IMR-90 (cell line): ENCODE measurements around the gene FBXW7. TPM values are rescaled to one million over a fixed set of nuclear protein-coding genes. Genes with fewer than 3 reads are reported as not detected.

Experiments
- ATAC-seq: fragments of 200-7000 bp; cut with Tn5 transposase; 2 replicates; pipeline ENCODE4 v1.9.1; 2020; ENCODE audit warnings: low read depth, mild to moderate bottlenecking, moderate library complexity
- BruUV-seq: library from RNA; stranded (reverse); fragments of 400-500 nt; replicated peaks from 2 replicates; lab custom pipeline; 2021; lab: Mats Ljungman, UMichigan
- CTCF ChIA-PET: fragments of 300-600 bp; formaldehyde crosslinking; extraction: SDS; loops from one replicate; lab custom pipeline; 2021; ENCODE audit warnings: antibody characterized with exemption; lab: Yijun Ruan, JAX
- POLR2A ChIA-PET: fragments of 300-600 bp; sonication (Branson Sonifier 250); formaldehyde crosslinking; loops from one replicate; lab custom pipeline; 2022; ENCODE audit warnings: antibody characterized with exemption; ENCODE audit not compliant: unreplicated experiment; lab: Charles Lee
- DNase-seq: peaks from one replicate; pipeline ENCODE4 v3.0.0; 2013
- H2AFZ ChIP-seq: replicated peaks from 2 replicates; pipeline ENCODE3; 2013; ENCODE audit warnings: low read length, mild to moderate bottlenecking; ENCODE audit not compliant: poor library complexity
- H2AK5ac ChIP-seq: 2 replicates; pipeline ENCODE4 v1.6.1; 2013; ENCODE audit warnings: low read depth, low read length, inconsistent platforms
- H2AK9ac ChIP-seq: replicated peaks from 2 replicates; pipeline ENCODE3; 2013; ENCODE audit warnings: mild to moderate bottlenecking, low read depth, low read length, moderate library complexity; ENCODE audit not compliant: poor library complexity
- H2BK120ac ChIP-seq: 2 replicates; pipeline ENCODE4 v1.6.1; 2013; ENCODE audit warnings: low read depth, low read length, inconsistent platforms
- H2BK15ac ChIP-seq: 3 replicates; pipeline ENCODE4 v1.6.1; 2013; ENCODE audit warnings: low read depth, low read length, inconsistent platforms
- H2BK20ac ChIP-seq: 2 replicates; pipeline ENCODE4 v1.6.1; 2013; ENCODE audit warnings: low read depth, mild to moderate bottlenecking, inconsistent platforms, low read length, moderate library complexity
- H2BK5ac ChIP-seq: 2 replicates; pipeline ENCODE4 v1.6.1; 2013; ENCODE audit warnings: mild to moderate bottlenecking, low read depth, low read length, inconsistent platforms; ENCODE audit not compliant: poor library complexity, severe bottlenecking
- H3K14ac ChIP-seq: replicated peaks from 2 replicates; pipeline ENCODE4 v1.6.1; 2013; ENCODE audit warnings: low read depth, low read length, inconsistent platforms
- H3K18ac ChIP-seq: 2 replicates; pipeline ENCODE4 v1.6.1; 2013; ENCODE audit warnings: low read depth, low read length, control low read depth
- H3K23ac ChIP-seq: 2 replicates; pipeline ENCODE4 v1.6.1; 2013; ENCODE audit warnings: low read depth, low read length, inconsistent platforms
- H3K27ac ChIP-seq: 2 replicates; pipeline ENCODE4 v1.5.1; 2013; ENCODE audit warnings: mild to moderate bottlenecking, control low read depth, low read length; ENCODE audit not compliant: insufficient read depth
- H3K27me3 ChIP-seq: 2 replicates; pipeline ENCODE4 v1.6.1; 2013; ENCODE audit warnings: low read length; ENCODE audit not compliant: control insufficient read depth, insufficient read depth
- H3K36me3 ChIP-seq: 2 replicates; pipeline ENCODE4 v1.6.1; 2013; ENCODE audit warnings: low read length, mixed read lengths; ENCODE audit not compliant: control insufficient read depth, insufficient read depth
- H3K4ac ChIP-seq: 2 replicates; pipeline ENCODE4 v1.6.1; 2013; ENCODE audit warnings: low read depth, low read length, inconsistent platforms
- H3K4me1 ChIP-seq: 2 replicates; pipeline ENCODE4 v1.6.1; 2013; ENCODE audit warnings: low read length, mixed read lengths; ENCODE audit not compliant: control insufficient read depth, insufficient read depth
- H3K4me2 ChIP-seq: 2 replicates; pipeline ENCODE4 v1.6.1; 2013; ENCODE audit warnings: low read depth, mild to moderate bottlenecking, control low read depth, low read length, moderate library complexity
- H3K4me3 ChIP-seq: 2 replicates; pipeline ENCODE4 v1.5.1; 2013; ENCODE audit warnings: low read depth, mild to moderate bottlenecking, control low read depth, low read length, moderate library complexity; ENCODE audit not compliant: insufficient read depth
- H3K56ac ChIP-seq: 2 replicates; pipeline ENCODE4 v1.6.1; 2013; ENCODE audit warnings: low read length, inconsistent platforms; ENCODE audit not compliant: insufficient read depth; ENCODE audit errors: extremely low read depth
- H3K79me1 ChIP-seq, 2 experiments: 2 replicates each; pipeline ENCODE4 v1.6.1; 2013; ENCODE audit warnings: low read length in 2 of 2, inconsistent platforms in 1 of 2, low read depth in 1 of 2
- H3K9ac ChIP-seq: 2 replicates; pipeline ENCODE4 v1.6.1; 2013; ENCODE audit warnings: low read depth, low read length, control low read depth
- H3K9me1 ChIP-seq: 2 replicates; pipeline ENCODE4 v1.6.1; 2013; ENCODE audit warnings: low read length, inconsistent platforms; ENCODE audit not compliant: insufficient read depth
- H3K9me3 ChIP-seq: 2 replicates; pipeline ENCODE4 v1.6.1; 2013; ENCODE audit warnings: low read length; ENCODE audit not compliant: control insufficient read depth, insufficient read depth
- H4K20me1 ChIP-seq: 2 replicates; pipeline ENCODE4 v1.6.1; 2013; ENCODE audit warnings: low read length, inconsistent platforms; ENCODE audit not compliant: insufficient read depth
- H4K5ac ChIP-seq: 2 replicates; pipeline ENCODE4 v1.6.1; 2013; ENCODE audit warnings: mild to moderate bottlenecking, low read depth, low read length, control low read depth
- H4K8ac ChIP-seq, 2 experiments: 2 replicates each; pipeline ENCODE4 v1.6.1; 2013; ENCODE audit warnings: low read depth in 2 of 2, low read length in 2 of 2, control low read depth in 1 of 2, inconsistent platforms in 1 of 2
- H4K91ac ChIP-seq: 2 replicates; pipeline ENCODE4 v1.6.1; 2013; ENCODE audit warnings: low read depth, low read length, inconsistent platforms; ENCODE audit not compliant: insufficient read depth
- BHLHE40 ChIP-seq: fragments of 150-350 bp; IDR thresholded peaks from 2 replicates; pipeline ENCODE4 v1.6.1; 2016; ENCODE audit warnings: mild to moderate bottlenecking, low read depth, low read length
- CTCF ChIP-seq: conservative IDR thresholded peaks from 2 replicates; pipeline ENCODE4 v1.5.1; 2012; ENCODE audit warnings: mild to moderate bottlenecking, low read depth, low read length, improper control_type of control experiment
- ELK1 ChIP-seq: fragments of 150-350 bp; IDR thresholded peaks from 2 replicates; pipeline ENCODE4 v1.6.1; 2016; ENCODE audit warnings: low read depth, mild to moderate bottlenecking, low read length, moderate library complexity, borderline replicate concordance
- FOS ChIP-seq: fragments of 150-350 bp; IDR thresholded peaks from 2 replicates; pipeline ENCODE4 v1.6.1; 2016; ENCODE audit warnings: low read depth, low read length
- MAFK ChIP-seq: IDR thresholded peaks from 2 replicates; pipeline ENCODE4 v1.6.1; 2012; ENCODE audit warnings: low read depth, low read length, improper control_type of control experiment
- MAZ ChIP-seq: IDR thresholded peaks from 2 replicates; pipeline ENCODE4 v1.6.1; 2012; ENCODE audit warnings: low read depth, mild to moderate bottlenecking, low read length, improper control_type of control experiment, moderate library complexity, borderline replicate concordance
- NFE2L2 ChIP-seq: fragments of 150-350 bp; IDR thresholded peaks from 2 replicates; pipeline ENCODE4 v1.6.1; 2016; ENCODE audit warnings: low read depth, mild to moderate bottlenecking, low read length
- POLR2A ChIP-seq: IDR thresholded peaks from 2 replicates; pipeline ENCODE4 v1.6.1; 2012; ENCODE audit warnings: mild to moderate bottlenecking, low read depth, low read length
- RCOR1 ChIP-seq: IDR thresholded peaks from 2 replicates; pipeline ENCODE4 v1.6.1; 2012; ENCODE audit warnings: mild to moderate bottlenecking, low read length, improper control_type of control experiment; ENCODE audit not compliant: insufficient replicate concordance
- RFX5 ChIP-seq: IDR thresholded peaks from 2 replicates; pipeline ENCODE4 v1.8.0; 2012; ENCODE audit warnings: low read depth, mild to moderate bottlenecking, low read length, moderate library complexity
- SMC3 ChIP-seq: fragments of 150-350 bp; IDR thresholded peaks from 2 replicates; pipeline ENCODE4 v1.6.1; 2016; ENCODE audit warnings: low read depth, mild to moderate bottlenecking, antibody characterized with exemption, low read length, moderate library complexity
- USF2 ChIP-seq: fragments of 150-350 bp; IDR thresholded peaks from 2 replicates; pipeline ENCODE4 v1.6.1; 2017; ENCODE audit warnings: mild to moderate bottlenecking, antibody characterized with exemption, low read length, low read depth
- WGBS, 2 experiments: methylation state at CpG; one replicate each; pipeline versions ENCODE4 v1.1.5 to v1.1.7; 2013; ENCODE audit warnings: missing lambda C conversion rate in 2 of 2; ENCODE audit not compliant: insufficient read length in 1 of 2; ENCODE audit errors: extremely low coverage in 2 of 2; 5-methylcytosine and 5-hydroxymethylcytosine counted together
- dilution Hi-C: fragments of 300-500 bp; cut with HindIII; formaldehyde crosslinking; loops from one replicate; pipeline ENCODE4 v1.14.3; 2018; ENCODE audit warnings: low sequenced_read_pairs; ENCODE audit not compliant: unreplicated experiment
- in situ Hi-C: fragments of 300-500 bp; cut with MboI; formaldehyde crosslinking; loops from 3 replicates; pipeline ENCODE4 v1.14.3; 2019; ENCODE audit warnings: low sequenced_read_pairs, inconsistent platforms, mixed read lengths
- intact Hi-C: fragments of 100-400 bp; cut with micrococcal nuclease; formaldehyde crosslinking; loops from 2 replicates; pipeline ENCODE4 v1.10.0; 2022
- polyA plus RNA-seq, 3 experiments: library from polyadenylated mRNA; depleted of rRNA; stranded (reverse); fragments of >200 nt; gene quantifications; 2 replicates each; pipeline ENCODE4 v1.2.3, GENCODE V29; 2012; ENCODE audit warnings: low replicate concordance in 1 of 3
- total RNA-seq: library from RNA; depleted of rRNA; stranded (reverse); fragments of >200 nt; gene quantifications from 2 replicates; pipeline ENCODE4 v1.2.3, GENCODE V29; 2012

FBXW7 gene
- total and polyA plus RNA-seq, 2 of the 4 experiments (the other 2 are of a cell fraction) = 7.2 to 27.4 TPM

- H3K56ac ChIP-seq = no peak overlapping the region
- intact Hi-C loops = no loop called here
- in situ Hi-C loops = no loop called here
- H3K18ac ChIP-seq = no peak overlapping the region
- no CpG with 5 or more reads among the region's 2 CpGs for WGBS, 2 experiments
- H2BK20ac ChIP-seq = no peak overlapping the region
- no peak overlapping the region for H2BK120ac ChIP-seq
- no peak overlapping the region for H3K4me2 ChIP-seq
- peaks cover 4% of the 10 kb centered on the region; the same call in 1 of the 2 replicates for H3K4me1 ChIP-seq
- dilution Hi-C loops = no loop called here
- 0 out of 2 replicates have a peak, but pooled peaks cover 2% of the 10 kb centered on the region for H3K9me1 ChIP-seq
- H3K4me3 ChIP-seq = no peak overlapping the region
- no peak overlapping the region for H2AK9ac ChIP-seq
- ATAC-seq (no peak), DNase-seq (no peak)
- ChIA-PET POLR2A (no interaction called here), CTCF (no interaction called here)
- TF ChIP-seq POLR2A (no peak), USF2 (no peak), MAZ (no peak), ELK1 (no peak), BHLHE40 (no peak), NFE2L2 (no peak), RFX5 (no peak), MAFK (no peak), FOS (no peak), SMC3 (no peak), CTCF (no peak), RCOR1 (no peak)
- H2BK15ac ChIP-seq = no peak overlapping the region
- no peak overlapping the region for H4K8ac ChIP-seq
- no peak overlapping the region for H3K4ac ChIP-seq
- no peak overlapping the region for H2AK5ac ChIP-seq
- H3K79me1 ChIP-seq = peaks cover 14 to 27% of the 10 kb centered on the region in 2 experiments
- H2BK5ac ChIP-seq = no peak overlapping the region
- H3K27me3 ChIP-seq = no peaks in the 10 kb centered on the region
- H2AFZ ChIP-seq = no peak overlapping the region
- no peak overlapping the region for H3K9ac ChIP-seq
- H4K5ac ChIP-seq = no peak overlapping the region
- no peak overlapping the region for H3K14ac ChIP-seq
- H3K23ac ChIP-seq = no peak overlapping the region
- no peaks in the 10 kb centered on the region for H4K20me1 ChIP-seq
- H3K36me3 ChIP-seq = no peaks in the 10 kb centered on the region
- no peaks in the 10 kb centered on the region for H3K9me3 ChIP-seq
- H3K27ac ChIP-seq = no peak overlapping the region
- no peak overlapping the region for H4K91ac ChIP-seq
- no TSS peak for BruUV-seq
Measured at GRCh38 chr4:152419809-152420208, 116.1 kb downstream of the FBXW7 start.
